ENCODE data around the gene ROBO2.

Gene ROBO2

GRCh38 chr3:77207753-77208152, 167.9 kb downstream of the ROBO2 start:
- no peak for TF ChIP-seq CTCF (IDR thresholded peaks at IDR 0.05; ENCODE audit: insufficient read depth, low read depth, low read length, missing control alignments)
- DNase-seq (ENCODE audit: low read depth): no peak
- no peak overlapping the region for H3K4me3 ChIP-seq (ENCODE audit: low read depth, low read length)

- no peak for TF ChIP-seq CTCF (IDR thresholded peaks at IDR 0.05; ENCODE audit: insufficient read depth, low read depth, low read length, missing control alignments)
- H3K4me3 ChIP-seq (ENCODE audit: low read depth, low read length): no peak overlapping the region
- no peak for DNase-seq (ENCODE audit: low read depth)
Observed at GRCh38 chr3:77222701-77223100, 182.8 kb downstream of the ROBO2 start.

GRCh38 chr3:77227567-77227966, 187.7 kb downstream of the ROBO2 start:
- TF ChIP-seq CTCF (IDR thresholded peaks at IDR 0.05; ENCODE audit: insufficient read depth, low read depth, low read length, missing control alignments): no peak
- no peak for DNase-seq (ENCODE audit: low read depth)
- H3K4me3 ChIP-seq (ENCODE audit: low read depth, low read length): no peak overlapping the region

- no peak for TF ChIP-seq CTCF (IDR thresholded peaks at IDR 0.05; ENCODE audit: insufficient read depth, low read depth, low read length, missing control alignments)
- no peak overlapping the region for H3K4me3 ChIP-seq (ENCODE audit: low read depth, low read length)
- no peak for DNase-seq (ENCODE audit: low read depth)
Observed at GRCh38 chr3:77232557-77232956, 192.7 kb downstream of the ROBO2 start.

- TF ChIP-seq CTCF (IDR thresholded peaks at IDR 0.05; ENCODE audit: insufficient read depth, low read depth, low read length, missing control alignments): no peak
- no peak for DNase-seq (ENCODE audit: low read depth)
- H3K4me3 ChIP-seq (ENCODE audit: low read depth, low read length): no peak overlapping the region
Observed at GRCh38 chr3:77234004-77234403, 194.1 kb downstream of the ROBO2 start.

- no peak for TF ChIP-seq CTCF (IDR thresholded peaks at IDR 0.05; ENCODE audit: insufficient read depth, low read depth, low read length, missing control alignments)
- DNase-seq (ENCODE audit: low read depth): no peak
- no peak overlapping the region for H3K4me3 ChIP-seq (ENCODE audit: low read depth, low read length)
Observed at GRCh38 chr3:77236118-77236517, 196.2 kb downstream of the ROBO2 start.

- no peak for DNase-seq (ENCODE audit: low read depth)
- TF ChIP-seq CTCF (IDR thresholded peaks at IDR 0.05; ENCODE audit: insufficient read depth, low read depth, low read length, missing control alignments): no peak
- no peak overlapping the region for H3K4me3 ChIP-seq (ENCODE audit: low read depth, low read length)
Observed at GRCh38 chr3:77240072-77240650, 200.3 kb downstream of the ROBO2 start.

Data from GM12865 (cell line).